ENCODE results near the gene CC2D2A. TPM values are rescaled to one million over a fixed set of nuclear protein-coding genes. Genes with fewer than 3 reads are reported as not detected.
"Not testable (repeated sequence)": the region's sequence is repeated elsewhere in the genome, so short reads cannot be mapped to it uniquely, and the experiment has no call there.

Gene CC2D2A
- total RNA-seq, 2 donors from 2014 or later: 13.5 to 38.1 TPM

DNA sequence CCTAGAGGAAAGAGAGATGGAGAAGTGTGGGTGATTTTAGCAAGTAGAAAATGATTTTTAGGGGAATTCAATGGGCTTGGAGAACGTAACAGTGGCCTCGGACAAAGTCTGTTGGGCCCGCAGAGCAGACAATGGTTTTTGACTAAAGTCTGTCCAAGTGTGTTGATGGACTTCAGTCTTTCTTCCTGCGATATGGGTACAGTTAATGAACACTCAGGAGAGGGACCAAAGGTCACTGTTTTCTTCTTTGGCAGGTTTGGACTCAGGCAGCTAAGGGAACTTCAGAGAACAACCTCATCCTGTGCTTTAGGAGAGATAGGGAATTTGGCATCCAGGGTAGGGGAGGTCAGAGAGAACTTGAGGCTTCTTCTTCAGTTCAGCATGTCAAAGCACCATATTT lies 38.0 kb downstream of the CC2D2A start:
- H3K4me3 ChIP-seq: no peak overlapping the region
- no peak for DNase-seq (ENCODE audit: low spot score)
- H3K36me3 ChIP-seq: no peaks in the 10 kb centered on the region
- no peaks in the 10 kb centered on the region for H3K27me3 ChIP-seq (replicated peaks; ENCODE audit: insufficient read depth)
- TF ChIP-seq POLR2AphosphoS5 (IDR thresholded peaks at IDR 0.05): no peak
- no peak for TF ChIP-seq POLR2A (IDR thresholded peaks at IDR 0.05)
- TF ChIP-seq, protein P1, sequence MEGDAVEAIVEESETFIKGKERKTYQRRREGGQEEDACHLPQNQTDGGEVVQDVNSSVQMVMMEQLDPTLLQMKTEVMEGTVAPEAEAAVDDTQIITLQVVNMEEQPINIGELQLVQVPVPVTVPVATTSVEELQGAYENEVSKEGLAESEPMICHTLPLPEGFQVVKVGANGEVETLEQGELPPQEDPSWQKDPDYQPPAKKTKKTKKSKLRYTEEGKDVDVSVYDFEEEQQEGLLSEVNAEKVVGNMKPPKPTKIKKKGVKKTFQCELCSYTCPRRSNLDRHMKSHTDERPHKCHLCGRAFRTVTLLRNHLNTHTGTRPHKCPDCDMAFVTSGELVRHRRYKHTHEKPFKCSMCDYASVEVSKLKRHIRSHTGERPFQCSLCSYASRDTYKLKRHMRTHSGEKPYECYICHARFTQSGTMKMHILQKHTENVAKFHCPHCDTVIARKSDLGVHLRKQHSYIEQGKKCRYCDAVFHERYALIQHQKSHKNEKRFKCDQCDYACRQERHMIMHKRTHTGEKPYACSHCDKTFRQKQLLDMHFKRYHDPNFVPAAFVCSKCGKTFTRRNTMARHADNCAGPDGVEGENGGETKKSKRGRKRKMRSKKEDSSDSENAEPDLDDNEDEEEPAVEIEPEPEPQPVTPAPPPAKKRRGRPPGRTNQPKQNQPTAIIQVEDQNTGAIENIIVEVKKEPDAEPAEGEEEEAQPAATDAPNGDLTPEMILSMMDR (IDR thresholded peaks at IDR 0.05): no peak
- H3K4me1 ChIP-seq (replicated peaks): no peaks in the 10 kb centered on the region
- no peaks in the 10 kb centered on the region for H3K9me3 ChIP-seq
- no peak overlapping the region for H3K27ac ChIP-seq
- WGBS: 78% methylated on average over 4 of the region's 4 CpGs
- intact Hi-C loops (cut with DNase I): no loop called here

DNA sequence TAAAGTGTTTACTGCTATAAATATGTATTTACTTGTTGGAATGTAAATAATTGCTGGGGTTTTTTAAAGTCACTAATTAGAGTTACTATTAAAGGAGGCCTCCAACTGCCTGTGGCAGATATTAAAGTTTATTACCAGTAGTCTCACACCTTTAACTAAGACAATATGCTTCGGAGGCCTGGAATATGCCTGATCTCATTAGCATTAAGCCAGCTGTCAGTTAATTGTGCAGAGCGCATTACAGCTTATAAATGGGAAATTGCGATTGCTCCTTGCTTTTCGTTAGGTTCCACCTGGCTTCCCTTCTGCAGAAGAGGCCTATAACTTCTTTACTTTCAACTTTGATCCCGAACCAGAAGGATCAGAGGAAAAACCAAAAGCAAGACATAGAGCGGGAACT lies 41.3 kb downstream of the CC2D2A start:
- Histone ChIP-seq H3K9me3 (no peaks in the 10 kb centered on the region), H3K27me3 (replicated peaks; ENCODE audit: insufficient read depth) (no peaks in the 10 kb centered on the region), H3K36me3 (no peaks in the 10 kb centered on the region), H3K4me1 (replicated peaks) (no peaks in the 10 kb centered on the region), H3K4me3 (no peak overlapping the region), H3K27ac (no peak overlapping the region)
- TF ChIP-seq, protein P1 (IDR thresholded peaks at IDR 0.05): no peak
- no peak for TF ChIP-seq POLR2AphosphoS5 (IDR thresholded peaks at IDR 0.05)
- TF ChIP-seq POLR2A (IDR thresholded peaks at IDR 0.05): no peak
- intact Hi-C loops (cut with DNase I): no loop called here
- 90% methylated on average over 6 of the region's 6 CpGs for WGBS
- DNase-seq (ENCODE audit: low spot score): no peak

DNA sequence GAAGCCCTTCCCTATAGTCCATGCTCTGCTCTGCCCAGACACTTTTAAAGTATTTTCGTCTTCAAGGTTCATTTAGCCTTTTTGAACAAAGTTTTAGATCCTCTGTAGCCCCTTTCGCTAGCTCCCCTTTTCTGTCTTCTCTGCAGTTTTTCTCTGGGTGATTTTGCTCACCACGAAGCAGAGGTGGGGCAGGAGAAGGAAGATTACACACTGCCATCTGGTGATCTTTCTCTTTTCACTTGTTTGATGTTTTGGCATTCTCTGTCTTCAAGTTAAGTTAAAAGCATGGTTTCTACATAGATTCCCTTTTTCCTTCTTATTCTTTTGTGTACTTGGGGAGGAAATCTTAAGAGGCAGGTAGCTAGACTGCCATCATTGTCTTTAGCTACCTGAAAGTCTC lies 43.9 kb downstream of the CC2D2A start:
- no peak for TF ChIP-seq POLR2AphosphoS5 (IDR thresholded peaks at IDR 0.05)
- TF ChIP-seq, protein P1 (IDR thresholded peaks at IDR 0.05): no peak
- TF ChIP-seq POLR2A (IDR thresholded peaks at IDR 0.05): no peak
- Histone ChIP-seq H3K4me1 (replicated peaks) (no peaks in the 10 kb centered on the region), H3K27me3 (replicated peaks; ENCODE audit: insufficient read depth) (no peaks in the 10 kb centered on the region), H3K27ac (no peak overlapping the region), H3K4me3 (no peak overlapping the region), H3K36me3 (no peaks in the 10 kb centered on the region), H3K9me3 (no peaks in the 10 kb centered on the region)
- WGBS: 65% methylated on average over 3 of the region's 3 CpGs
- DNase-seq (ENCODE audit: low spot score): no peak
- intact Hi-C loops (cut with DNase I): no loop called here

- no peaks in the 10 kb centered on the region for H3K27me3 ChIP-seq (replicated peaks; ENCODE audit: insufficient read depth)
- H3K4me3 ChIP-seq: no peak overlapping the region
- no peak overlapping the region for H3K27ac ChIP-seq
- 70% methylated on average over 4 of the region's 4 CpGs for WGBS
- intact Hi-C loops (cut with DNase I): no loop called here
- no peaks in the 10 kb centered on the region for H3K4me1 ChIP-seq (replicated peaks)
- H3K9me3 ChIP-seq: no peaks in the 10 kb centered on the region
- TF ChIP-seq, protein P1 (IDR thresholded peaks at IDR 0.05): no peak
- TF ChIP-seq POLR2AphosphoS5 (IDR thresholded peaks at IDR 0.05) (no peak), POLR2A (IDR thresholded peaks at IDR 0.05) (no peak)
- no peaks in the 10 kb centered on the region for H3K36me3 ChIP-seq
- no peak for DNase-seq (ENCODE audit: low spot score)
Measured at GRCh38 chr4:15515106-15515505, 45.4 kb downstream of the CC2D2A start.

DNA sequence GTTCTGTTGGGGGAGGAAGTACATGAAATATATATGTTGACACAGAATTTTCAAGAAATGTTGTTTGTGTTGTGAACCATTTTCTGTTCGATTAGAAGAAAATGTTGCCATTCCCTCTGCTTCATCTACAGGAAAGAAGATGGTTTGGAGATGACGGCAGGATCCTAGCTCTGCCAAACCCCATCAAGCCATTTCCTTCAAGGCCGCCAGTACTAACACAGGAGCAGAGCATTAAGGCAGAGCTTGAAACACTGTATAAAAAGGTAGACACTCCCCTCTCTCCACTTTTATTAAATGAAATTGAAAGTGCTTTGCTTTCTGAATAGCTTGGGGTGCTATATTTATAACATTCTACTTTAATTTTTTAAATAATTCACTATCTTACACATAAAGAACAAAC lies 46.8 kb downstream of the CC2D2A start:
- Histone ChIP-seq H3K4me1 (replicated peaks) (no peaks in the 10 kb centered on the region), H3K36me3 (no peaks in the 10 kb centered on the region), H3K4me3 (no peak overlapping the region), H3K27ac (no peak overlapping the region), H3K9me3 (no peaks in the 10 kb centered on the region), H3K27me3 (replicated peaks; ENCODE audit: insufficient read depth) (no peaks in the 10 kb centered on the region)
- WGBS: 98% methylated on average over 3 of the region's 3 CpGs
- intact Hi-C loops (cut with DNase I): no loop called here
- no peak for DNase-seq (ENCODE audit: low spot score)
- no peak for TF ChIP-seq POLR2A (IDR thresholded peaks at IDR 0.05)
- TF ChIP-seq, protein P1 (IDR thresholded peaks at IDR 0.05): no peak
- no peak for TF ChIP-seq POLR2AphosphoS5 (IDR thresholded peaks at IDR 0.05)

DNA sequence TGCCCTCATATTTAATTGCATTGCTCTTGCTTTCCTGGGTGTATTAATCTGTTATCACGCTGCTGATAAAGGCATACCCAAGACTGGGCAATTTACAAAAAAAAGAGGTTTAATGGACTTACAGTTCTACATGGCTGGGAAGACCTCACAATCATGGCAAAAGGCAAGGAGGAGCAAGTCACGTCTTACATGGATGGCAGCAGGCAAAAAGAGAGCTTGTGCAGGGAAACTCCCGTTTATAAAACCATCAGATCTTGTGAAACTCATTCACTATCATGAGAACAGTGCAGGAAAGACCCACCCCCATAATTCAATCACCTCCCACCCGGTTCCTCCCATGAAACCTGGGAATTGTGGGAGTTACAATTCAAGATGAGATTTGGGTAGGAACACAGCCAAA lies 48.0 kb downstream of the CC2D2A start:
- H3K27me3 ChIP-seq (replicated peaks; ENCODE audit: insufficient read depth); intact Hi-C loops (cut with DNase I); DNase-seq (ENCODE audit: low spot score); H3K9me3 ChIP-seq; H3K36me3 ChIP-seq; H3K4me3 ChIP-seq; H3K4me1 ChIP-seq (replicated peaks); H3K27ac ChIP-seq: not testable (repeated sequence)
- 92% methylated on average over 4 of the region's 4 CpGs for WGBS

Data from prostate gland (tissue), 2 donors.